ACHN (cell line): ENCODE data around the gene DUSP3.
A peak's percentile ranks its signal among the peaks of the same experiment; 100 is the strongest.

Source experiments
- DNase-seq: peaks from one replicate; pipeline ENCODE4 v3.0.0-alpha.2; 2015
- in situ Hi-C: cut with HindIII; loops from 2 replicates; pipeline ENCODE4 v1.10.0; 2017; ENCODE audit warnings: low sequenced_read_pairs, low pct_ligation_motif_present, low pct_unique_long_range_greater_than_20kb

Gene DUSP3

DNA sequence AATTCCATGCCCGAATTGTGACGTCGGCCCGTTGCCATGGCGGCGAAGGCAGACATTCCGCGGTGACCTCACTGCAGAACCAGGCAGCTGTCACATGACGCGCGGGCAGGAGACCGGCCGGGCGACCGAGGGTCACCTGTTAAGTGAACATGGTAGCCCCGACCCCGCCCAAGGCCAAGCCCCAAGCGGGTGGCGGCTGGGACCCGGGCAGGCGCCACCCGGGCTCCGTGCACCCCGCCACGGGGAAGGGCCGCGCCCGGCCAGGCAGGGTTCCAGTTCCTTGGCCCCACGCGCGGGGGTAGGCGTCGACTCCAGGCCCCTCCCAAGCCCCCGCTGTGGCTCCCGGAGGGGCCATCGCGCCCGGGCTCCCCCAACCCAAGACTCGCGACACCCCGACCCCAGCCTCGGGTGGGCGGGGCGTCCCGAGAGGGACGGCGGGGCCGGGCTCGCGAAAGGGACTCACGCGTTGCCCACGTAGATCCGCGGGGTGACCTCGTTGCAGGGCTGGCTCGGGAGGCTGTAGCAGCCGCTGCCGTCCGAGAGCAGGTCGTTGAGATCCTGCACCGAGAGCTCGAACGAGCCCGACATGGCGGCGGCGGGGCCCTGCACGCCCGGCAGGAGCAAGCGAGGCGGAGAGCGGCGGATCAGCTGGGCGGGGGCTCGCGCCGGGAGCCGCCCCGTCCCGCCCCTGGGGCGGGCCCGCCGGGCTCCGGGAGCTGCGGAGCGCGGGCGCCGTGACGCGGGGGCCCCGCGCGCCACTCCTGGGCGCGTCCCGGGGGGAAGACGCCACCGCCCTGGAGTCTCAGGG lies at the start of gene DUSP3:
Gene DUSP3 (minus strand): TSS at position 641 of the 808 bp plus-strand sequence. CDS start 53 bp downstream, at position 588.
- in situ Hi-C loops: no loop called here
- DNase-seq: peak; percentile 94

DNA sequence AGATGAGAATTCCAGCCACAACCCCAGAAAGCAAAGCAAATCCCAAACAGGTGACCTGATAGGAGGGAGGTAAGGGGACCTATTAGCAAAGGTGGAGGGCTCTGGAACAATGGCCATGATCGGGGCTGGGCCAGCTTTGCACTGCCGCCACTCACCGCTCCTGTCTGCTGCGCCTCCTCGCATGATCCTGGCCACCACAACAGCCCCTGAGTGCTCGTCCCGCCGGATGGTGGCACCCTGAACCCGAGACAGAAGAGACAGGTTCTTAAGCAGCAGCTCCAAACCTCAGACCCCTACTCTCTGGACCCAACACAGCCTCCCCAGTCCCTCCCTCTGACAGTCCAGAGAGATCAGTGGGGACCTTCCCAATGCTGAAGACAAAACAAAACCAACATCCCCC lies 48.8 kb upstream of the DUSP3 start:
- in situ Hi-C loops: no loop called here
- no peak for DNase-seq

DNA sequence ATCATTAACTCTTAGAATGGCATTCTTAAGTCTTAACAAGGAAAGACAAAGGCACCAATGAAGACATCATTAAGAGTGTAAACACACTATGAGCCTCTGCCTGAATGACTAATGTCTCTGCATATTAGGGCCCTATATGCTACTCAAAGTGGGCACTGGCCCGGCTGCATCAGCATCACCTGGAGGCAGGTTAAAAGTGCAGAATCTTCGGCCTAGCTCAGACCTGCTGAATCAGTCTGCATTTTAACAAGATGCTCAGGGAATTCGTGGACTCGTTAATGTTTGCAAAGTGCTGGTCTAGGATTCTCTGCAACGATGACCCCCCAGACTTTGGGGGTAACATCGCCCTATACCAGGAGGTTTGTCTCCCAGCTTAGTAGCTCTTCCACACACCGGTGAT lies 47.4 kb upstream of the DUSP3 start:
- no peak for DNase-seq
- in situ Hi-C loops: no loop called here

DNA sequence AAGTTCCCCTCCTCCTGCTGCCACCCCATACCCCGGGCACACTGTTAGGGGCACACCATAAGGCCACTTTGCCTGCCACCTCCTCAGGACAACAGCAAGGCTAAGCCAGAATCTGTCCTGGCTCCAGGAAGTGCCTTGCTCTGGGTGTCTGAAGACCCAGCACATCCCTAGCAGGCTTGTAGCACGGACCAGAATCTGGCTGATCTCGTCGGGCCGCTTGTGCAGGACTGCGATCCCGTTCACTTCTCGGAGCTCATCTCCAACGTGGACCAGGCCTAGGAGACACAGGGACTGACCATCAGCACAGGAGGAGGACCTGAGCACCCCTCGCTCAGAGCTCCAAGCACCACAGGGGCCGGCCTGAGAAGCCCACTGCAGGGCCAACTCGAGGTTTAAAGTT lies 46.8 kb upstream of the DUSP3 start:
- DNase-seq: no peak
- in situ Hi-C loops: no loop called here

DNA sequence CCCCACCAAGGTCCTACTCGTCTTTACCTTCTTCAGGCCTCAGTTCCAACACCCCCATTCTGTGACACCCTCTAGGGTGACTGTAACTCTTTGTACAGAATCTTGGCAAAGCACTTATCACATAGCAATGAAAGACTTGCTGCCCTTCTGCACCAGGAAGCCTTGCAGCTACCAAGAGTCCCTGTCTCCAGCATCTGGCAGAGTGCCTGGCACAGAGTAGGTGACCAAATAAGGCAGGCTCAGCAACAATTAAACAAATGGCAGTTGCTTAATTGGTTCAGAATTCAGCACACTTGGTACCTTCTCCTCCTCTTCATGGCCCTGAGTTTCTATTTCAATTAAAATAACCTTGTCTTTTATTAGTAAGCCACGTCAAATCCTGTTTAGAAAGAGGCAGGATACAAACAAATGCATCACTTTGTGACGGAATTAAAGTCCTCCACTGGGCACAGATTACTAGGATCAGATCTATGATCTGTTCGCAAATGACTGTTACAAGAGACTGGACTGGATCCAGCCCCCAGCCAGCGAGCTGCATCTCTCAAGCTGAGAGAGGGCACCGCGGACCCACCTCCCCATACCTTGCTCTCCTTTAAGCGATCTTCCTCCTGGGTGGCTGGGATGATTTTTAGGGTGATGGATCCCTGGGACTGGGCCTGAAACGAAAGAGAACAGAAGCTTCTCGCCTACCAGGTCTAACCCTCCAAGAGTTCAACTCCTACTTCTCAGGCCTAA lies 44.7 kb upstream of the DUSP3 start:
- DNase-seq: no peak

DNA sequence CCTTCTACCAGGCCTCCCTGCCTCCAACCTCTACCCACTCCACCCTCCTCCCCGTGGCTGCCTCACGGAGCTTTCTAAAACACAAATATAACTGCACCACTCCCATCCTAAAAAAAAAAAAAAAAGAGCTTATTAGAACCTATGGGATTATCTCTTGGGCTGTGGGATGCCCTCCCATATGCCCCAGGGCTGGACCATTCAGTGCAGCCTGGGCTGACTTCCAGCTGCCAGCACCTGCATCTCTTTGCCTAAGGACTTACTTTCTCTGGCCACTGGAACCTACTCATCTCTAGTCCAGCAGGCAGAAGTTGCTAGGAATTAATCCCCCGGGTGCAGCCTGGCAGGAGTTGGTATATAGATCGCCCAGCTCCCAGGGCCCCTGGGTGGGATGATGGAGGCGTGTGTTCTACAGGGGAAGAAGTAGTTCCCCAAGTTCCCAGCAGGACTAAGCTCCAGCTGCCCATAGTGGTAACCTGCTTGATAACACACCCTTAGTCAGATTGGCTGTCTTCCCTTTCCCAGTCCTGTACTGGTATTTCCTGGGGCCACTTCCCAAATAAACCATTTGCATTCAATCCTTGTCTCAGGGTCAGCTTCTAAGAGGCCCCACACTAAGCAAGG lies 43.9 kb upstream of the DUSP3 start:
- no peak for DNase-seq
- in situ Hi-C loops: no loop called here

More for the DNA sequence above, 44.7 kb upstream of the DUSP3 start:
- in situ Hi-C loops: no loop called here

DNA sequence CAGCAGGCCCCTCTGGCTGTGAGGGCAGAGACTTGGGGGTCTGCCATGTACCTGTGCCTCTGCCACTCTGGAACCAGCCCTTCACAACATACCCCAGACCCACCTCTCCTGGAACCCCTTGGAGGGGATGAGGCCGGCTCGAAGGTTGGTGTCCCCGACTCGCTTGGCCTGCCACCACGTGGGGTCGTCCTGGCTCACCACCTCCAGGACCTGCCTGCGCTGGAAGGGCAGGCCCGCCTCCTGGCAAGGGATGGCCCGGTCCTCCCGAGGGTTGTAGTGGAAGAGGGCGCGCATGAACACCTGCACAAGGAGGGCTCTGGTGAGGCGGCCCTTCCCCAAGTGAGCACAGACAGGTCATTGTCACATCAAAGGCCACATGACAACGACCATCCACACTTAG lies 42.0 kb upstream of the DUSP3 start:
- no peak for DNase-seq

DNA sequence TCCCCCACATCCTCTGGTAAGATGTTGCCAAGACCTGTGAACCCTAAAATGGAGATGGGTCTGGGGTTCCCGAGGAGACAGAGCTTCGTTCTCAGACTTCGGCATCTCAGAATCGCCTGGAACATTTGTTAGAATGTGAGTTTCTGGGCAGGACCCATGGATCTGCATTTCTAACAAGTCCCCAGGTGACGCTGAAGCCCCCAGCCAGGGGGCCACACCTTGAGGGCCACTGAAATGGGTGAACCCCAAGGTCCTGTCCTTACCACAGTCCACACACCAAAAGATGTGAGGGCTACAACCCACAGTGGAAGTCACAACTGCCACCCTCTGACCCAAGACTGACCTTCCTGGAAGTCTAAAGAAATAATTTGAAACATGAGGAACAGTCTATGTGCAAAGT lies 40.2 kb upstream of the DUSP3 start:
- no peak for DNase-seq
- in situ Hi-C loops: no loop called here

More for the DNA sequence above, 42.0 kb upstream of the DUSP3 start:
- in situ Hi-C loops: no loop called here

DNA sequence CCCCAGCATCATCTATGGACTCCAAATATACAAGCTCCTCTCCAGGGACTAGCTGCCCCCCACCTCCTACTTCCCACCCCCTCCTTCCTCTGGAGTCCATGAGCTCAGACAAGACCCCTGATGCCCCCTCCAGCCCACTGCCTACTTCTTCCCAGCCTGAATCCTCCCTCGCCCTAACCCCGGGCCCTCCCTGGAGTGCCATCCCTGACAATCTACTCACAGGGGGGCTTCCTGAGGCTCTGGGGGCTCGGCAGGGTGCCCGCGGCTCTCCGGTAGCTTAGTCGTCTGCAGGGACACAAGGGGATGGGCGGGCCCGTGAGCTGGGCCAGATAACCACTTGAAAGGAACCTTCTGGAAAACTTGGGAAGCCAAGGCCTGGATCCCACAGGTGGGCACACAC lies 39.0 kb upstream of the DUSP3 start:
- no peak for DNase-seq
- in situ Hi-C loops: no loop called here

DNA sequence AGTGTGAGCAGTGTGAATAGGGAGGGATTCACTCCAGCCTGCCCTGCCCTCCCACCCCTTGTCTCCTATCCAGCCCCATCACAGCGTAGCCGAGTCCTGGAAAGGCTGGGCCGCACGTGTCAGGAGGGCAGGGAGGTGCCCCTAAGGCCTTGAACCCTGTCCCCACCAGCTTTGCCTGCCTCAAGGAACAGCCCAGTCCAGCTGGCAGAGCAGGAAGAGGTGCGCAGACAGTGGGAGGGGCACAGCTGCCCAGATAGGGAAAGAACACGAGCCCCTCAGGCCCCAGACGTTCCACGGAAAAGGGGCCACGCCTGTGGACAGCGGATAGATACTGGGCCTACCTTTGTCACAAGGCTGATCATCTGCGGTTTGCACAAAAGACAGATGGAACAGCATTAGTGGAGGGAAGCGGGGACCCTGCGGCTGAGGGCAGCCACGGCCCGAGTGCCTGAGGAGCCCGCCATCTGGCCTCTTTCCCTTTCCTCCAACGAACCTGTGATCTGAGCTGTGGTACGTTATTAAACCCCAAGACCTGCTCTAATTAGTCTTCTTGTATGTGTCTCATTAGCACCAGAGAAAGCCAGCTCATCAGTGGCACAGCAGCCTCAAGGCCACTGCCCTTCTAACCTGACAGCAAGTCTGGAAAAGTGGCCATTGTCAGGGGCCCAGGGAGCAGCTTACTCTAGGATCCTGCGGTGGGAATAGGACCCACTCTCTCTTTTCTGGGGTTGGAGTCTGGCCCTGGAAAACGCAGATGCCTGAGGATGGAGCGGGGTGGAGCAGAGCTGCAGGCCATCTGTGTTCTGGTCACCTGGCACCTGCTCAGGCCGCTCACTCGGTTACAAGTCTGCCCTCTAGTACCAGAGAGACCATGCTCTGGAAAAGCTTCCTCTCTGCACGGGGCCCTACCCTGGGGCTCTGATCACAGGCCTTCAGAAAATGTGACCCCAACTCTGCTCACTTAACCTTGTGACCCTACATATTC lies 37.9 kb upstream of the DUSP3 start:
- DNase-seq: no peak
- in situ Hi-C loops: no loop called here

DNA sequence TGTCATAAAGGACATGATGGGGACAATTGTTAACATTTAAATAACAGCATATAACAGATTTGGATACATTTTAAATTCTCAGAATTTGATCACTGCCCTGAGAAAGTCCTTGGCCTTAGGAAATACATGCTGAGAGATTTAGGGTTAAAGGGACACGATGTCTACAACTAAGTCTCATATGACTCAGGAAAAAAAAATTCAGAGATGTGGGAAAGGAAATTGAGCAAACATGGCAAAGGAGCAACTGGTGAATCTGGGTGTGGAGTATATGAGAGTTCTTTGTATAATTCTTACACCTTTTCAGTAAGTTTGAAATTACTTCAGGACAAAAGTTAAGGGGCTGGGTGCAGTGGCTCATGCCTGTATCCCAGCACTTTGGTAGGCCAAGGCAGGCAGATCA lies 35.9 kb upstream of the DUSP3 start:
- in situ Hi-C loops: no loop called here
- peak; percentile 55 for DNase-seq

DNA sequence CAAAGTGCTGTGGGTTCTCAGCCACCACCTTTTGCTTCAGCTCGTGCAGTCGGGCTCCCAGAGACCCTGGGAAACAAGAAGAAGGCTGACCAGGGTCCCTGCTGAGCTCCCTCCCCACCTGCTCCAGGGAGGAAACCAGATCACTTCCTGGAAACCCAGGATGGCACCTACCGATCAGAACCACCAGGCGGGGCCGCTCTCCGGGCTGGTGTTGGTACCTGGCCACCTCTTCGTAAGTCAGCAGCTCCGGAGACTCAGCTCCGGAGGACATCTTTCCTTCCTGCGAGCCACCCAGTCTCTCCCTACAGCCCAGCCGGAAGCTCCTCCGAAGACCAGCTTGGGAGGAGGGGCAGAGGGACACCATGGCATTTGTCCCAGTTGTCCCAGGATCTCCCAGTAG lies 35.2 kb upstream of the DUSP3 start:
- in situ Hi-C loops: no loop called here
- DNase-seq: no peak

DNA sequence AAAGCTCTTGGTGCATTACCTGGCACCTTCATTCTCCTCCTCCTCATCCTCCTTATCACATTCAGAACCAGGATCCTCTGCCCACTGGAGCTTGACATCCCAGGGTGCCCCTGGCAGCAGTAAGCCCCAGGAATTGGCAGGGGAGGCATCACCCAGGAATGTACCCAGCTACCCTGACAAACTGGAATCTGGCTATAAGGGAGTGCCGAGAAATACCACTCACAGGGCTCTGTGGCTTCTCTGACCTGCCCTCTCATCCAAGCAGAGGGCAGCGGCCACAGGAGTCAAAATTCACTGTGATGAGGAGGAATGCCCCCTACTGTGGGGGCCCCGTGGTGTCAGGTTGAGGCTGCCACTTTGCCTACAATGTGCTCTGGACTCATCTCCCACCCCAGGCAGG lies 34.6 kb upstream of the DUSP3 start:
- in situ Hi-C loops: no loop called here
- DNase-seq: peak; percentile 26

DNA sequence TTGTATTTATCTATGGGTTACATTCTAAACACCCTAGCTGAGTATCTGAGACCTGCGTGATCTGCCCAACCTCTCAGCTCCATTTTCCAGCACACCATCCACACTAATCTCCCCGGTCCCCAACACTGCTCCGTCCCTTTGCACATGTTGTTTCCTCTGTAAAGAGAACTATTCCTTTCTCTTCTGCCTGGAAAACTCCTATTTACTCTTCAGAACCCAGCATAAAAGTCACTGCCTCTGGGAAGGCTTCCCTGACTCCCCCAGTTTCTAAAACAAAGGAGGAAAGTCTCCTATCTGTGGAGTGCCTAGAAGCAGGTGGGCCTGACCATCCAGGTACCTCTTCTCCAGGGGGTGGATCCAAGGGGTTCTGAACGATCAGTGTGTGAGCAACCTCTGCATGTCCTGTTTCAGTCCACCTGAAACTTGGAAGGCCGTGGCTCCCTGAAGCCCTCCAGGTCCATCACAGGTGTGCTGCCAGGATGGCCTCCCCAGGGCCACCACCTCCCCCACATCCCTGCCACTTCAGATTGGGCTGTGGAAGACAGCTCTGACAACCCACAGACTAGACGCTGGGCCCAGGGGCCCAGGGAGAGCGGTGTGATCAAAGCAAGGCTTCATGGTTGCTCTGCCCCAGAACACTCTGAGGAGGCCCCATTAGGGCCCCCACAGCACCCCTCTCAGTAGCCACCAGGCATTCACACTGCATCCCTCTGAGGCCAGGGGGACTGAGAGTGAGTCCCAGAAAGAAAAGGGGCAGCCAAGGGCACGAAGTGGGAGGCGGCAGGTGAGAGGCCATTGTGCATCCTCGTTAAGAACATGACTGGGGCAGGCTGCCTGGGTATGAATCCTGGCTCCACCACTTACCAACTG lies 33.9 kb upstream of the DUSP3 start:
- no peak for DNase-seq
- in situ Hi-C loops: no loop called here

DNA sequence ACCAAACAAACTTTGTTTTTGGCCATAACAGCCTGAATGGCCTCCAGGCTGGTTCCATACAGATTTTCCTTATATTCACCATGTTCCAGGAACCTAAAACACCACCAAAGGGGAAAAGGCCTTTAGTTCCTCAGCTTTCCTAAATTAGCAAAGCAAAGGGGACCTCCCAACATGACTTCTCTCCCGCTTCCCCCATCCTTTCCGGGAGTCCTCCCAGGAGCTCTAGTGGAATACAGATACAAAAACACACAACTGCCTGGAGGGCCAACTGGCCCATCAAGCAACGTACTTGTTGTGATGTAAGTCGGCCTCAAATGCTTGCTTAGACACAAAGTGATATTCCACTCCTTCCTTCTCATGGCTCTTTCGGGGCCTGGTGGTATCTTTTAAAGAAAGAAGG lies 32.0 kb upstream of the DUSP3 start:
- in situ Hi-C loops: no loop called here
- no peak for DNase-seq

DNA sequence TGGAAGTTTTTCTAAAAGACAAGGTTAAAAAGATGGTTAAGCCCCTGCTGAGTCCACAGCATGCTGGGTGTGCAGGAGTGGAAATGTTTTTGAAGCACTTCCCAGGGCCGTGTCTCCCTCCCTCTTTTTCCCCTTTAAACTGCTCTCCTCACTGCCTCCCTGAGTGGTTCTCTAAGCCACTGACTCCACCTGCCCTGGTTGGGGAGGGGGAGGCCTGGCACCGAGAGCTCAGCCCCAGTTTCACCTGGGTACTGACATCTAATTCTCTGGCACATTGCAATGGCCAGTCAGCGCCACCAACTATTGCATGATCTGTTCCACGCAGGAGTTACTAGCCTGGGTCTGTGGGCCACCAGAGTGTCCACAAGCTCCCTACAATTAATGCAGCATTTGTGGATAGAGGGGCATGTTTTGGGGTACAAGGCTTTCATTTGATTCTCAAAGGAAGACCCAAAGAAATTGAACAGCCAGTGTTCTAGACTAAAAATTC lies 31.5 kb upstream of the DUSP3 start:
- DNase-seq: no peak
- in situ Hi-C loops: no loop called here

DNA sequence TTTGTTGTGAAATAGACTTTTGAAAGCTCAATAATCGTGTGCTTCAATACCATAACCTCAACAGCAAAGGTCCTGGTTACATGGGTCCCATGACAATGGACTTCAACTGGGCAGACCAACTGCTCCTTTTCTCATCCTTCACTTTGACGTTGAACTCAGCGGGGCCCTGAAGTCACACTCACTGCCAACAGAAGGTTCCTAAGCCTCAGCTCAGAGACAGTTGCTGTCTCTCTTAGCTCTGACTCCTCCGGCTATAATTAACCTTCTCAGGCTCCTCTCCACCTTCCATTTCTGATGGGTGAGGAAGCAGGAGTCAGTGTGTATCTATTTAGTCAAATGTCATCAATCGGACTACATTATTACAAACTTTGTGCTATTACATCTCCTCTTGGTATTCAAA lies 30.3 kb upstream of the DUSP3 start:
- in situ Hi-C loops: no loop called here

More for the DNA sequence above, 30.3 kb upstream of the DUSP3 start:
- no peak for DNase-seq
